Superior temporal gyrus (tissue), 1 donor: ENCODE data around the gene FBXL15.

ENCODE experiments used
- DNase-seq: peaks from one replicate; pipeline ENCODE4 v3.0.0-alpha.2; 2016; ENCODE audit errors: extremely low spot score

The FBXL15 gene

GRCh38 chr10:102455893-102456471 lies 35.3 kb downstream of the FBXL15 start:
- DNase-seq = no peak

DNA sequence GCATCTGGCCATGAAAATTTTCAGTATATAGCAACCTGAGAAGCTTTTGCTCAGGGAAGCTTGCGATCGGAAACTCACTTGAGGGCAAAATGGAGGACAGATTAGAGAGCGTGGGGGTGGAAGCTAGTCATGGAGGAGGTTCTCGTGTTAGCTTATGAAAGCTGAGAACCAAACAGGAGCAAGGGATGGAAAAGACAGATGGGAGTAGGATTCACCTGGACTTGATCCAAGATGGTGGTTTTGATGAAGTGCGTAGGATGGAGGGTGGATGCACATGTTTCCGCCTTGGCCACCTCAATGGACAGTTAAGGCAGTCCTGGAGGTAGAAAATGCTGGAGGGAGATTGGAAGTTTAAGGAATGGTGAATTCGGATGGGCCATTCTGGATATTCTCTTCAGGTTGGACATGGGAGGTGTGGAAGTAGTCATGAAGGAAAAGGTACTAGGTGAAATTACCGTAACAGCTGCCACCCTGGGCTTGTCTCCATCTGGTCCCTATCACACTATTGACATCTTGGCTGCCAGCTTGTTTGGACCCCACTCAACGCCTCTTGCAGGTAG lies 37.0 kb downstream of the FBXL15 start:
- peak; percentile 26 for DNase-seq

DNA sequence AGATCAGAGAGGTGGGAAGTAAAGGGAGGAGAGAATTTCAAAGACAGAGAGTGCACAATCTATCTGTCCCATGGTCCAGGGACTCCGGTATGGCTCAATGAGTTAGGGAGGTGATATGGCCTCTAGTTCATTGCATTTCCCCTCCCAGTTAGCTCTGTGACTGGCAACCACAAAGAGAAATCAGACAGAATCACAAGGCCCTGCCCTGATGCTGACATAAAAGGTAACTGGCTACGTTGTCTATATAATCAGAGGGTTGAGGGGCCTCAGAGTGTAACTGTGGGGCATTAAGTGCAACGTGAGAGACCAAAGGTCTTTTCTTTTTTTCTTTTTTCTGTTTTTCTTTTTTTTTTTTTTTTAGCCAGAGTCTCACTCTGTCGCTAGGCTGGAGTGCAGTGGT lies 38.0 kb downstream of the FBXL15 start:
- no peak for DNase-seq

- DNase-seq = no peak
These were observed 40.2 kb downstream of the FBXL15 start for GRCh38 chr10:102460836-102461186.

DNA sequence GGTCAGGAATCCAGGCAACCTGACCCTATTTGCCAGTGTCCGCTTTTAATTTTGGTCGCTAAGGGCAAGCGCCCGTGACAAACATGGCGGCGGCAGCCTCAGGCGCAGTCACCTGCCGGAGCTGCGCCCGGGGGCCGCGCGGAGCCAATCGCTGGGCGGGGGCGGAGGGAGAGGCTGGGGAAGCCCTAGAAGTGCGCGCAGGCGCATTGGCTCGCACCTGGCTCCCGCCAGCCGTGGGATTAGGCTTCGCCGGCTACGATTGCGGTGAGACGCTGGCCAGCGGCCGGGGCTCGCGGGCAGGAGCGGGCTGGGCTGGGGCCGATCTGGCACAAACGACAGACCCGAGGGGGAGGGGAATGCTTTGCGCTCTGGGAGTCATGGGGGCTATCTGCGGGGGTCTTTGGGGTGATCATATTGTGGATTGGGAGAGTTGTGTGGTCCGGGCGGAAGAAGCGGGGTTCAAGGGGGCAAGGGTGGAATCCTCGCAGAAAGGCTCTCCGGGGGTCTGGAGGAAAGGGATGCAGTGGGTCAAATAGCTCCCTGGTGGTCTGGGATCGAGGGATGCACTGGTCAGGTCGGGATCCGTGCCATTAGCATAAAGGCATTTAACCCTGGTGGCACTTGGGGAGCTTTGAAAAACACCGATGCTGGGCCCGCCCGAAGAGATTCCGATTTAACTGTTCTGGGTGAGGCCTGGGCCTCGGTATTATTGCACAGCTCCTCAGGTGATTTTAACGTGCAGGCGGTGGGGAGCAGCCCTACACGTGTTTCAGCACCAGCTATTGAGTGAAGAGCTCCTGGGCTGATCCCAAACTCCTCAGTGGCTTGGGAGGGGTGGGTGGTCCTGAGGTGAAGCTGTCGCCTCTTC lies 40.8 kb downstream of the FBXL15 start:
- peak; percentile 88 for DNase-seq

- DNase-seq = no peak
These were observed 41.9 kb downstream of the FBXL15 start for GRCh38 chr10:102462512-102463054.

DNA sequence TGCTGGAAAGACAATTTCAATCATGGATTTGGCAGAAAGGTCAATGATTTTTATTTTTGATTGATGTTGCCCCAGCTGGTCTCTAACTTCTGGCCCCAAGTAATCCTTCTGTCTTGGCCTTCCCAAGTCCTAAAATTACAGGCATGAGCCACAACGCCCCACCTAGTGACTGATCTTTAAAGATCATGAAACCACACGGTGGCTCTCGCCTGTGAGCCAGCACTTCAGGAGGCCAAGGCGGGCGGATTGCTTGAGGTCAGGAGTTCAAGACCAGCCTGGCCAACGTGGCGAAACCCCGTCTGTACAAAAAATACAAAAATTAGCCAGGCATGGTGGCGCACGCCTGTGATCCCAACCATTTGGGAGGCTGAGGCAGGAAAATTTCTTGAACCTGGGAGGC lies 43.3 kb downstream of the FBXL15 start:
- DNase-seq = no peak

DNA sequence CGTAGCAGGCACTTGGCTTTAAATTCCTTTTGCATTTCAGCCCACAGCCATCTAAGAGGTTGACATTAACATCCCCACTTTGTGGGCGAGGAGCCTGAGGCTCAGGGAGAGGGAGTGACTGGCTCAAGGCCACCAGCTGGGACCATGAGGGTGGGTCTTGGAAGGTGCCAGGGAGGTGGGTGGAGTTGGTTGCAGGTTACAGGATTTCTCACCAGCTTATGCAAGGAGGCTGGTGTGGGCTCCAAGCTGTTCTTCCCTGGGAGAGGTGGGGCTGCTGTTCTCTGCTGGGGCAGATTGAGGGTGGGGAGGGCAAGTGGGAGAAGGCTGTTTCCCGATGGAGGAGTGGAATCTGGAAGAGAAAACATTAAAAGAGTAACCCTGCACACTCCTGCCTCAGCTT lies 44.8 kb downstream of the FBXL15 start:
- DNase-seq = no peak

DNA sequence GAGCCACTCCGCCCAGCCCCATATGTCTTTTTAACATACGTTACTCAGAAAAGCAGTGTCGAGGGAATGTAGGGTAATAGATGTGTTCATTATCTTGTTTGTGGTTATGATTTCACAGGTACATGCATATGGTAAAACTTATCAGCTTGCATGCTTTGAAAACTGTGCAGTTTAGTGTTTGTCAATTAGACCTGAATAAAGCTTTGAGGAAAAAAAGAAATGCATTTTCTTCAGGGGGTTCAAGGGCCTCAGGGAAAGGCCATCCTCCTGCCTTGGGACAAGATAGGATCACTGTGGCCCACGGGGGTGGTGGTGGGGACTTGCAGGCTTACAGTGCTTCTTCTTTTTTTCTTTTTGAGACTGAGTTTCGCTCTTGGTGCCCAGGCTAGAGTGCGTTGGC lies 46.7 kb downstream of the FBXL15 start:
- DNase-seq = no peak

DNA sequence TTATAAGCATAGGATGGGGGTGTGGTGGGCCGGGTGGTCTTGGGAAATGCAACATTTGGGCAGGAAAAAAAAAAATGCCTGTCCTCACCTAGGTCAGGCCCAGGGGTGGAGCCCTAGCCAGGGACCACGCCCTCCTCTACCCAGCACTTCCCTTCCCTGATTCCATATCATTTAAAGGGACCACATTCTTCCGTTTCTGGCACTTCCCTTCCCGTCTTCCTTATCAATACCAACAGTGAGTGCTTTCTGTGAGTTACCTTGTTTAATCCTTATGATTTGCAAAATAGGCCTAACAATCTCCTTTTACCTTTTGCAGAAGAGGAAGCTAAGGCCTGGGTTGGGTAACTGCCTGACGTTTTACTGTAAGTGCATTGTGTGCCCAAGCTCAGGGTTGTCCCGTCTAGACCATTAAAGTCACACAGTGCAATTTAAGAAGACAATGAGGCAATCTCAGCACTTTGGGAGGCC lies 47.4 kb downstream of the FBXL15 start:
- no peak for DNase-seq

- no peak for DNase-seq
These were observed 48.0 kb downstream of the FBXL15 start for GRCh38 chr10:102468683-102469082.

DNA sequence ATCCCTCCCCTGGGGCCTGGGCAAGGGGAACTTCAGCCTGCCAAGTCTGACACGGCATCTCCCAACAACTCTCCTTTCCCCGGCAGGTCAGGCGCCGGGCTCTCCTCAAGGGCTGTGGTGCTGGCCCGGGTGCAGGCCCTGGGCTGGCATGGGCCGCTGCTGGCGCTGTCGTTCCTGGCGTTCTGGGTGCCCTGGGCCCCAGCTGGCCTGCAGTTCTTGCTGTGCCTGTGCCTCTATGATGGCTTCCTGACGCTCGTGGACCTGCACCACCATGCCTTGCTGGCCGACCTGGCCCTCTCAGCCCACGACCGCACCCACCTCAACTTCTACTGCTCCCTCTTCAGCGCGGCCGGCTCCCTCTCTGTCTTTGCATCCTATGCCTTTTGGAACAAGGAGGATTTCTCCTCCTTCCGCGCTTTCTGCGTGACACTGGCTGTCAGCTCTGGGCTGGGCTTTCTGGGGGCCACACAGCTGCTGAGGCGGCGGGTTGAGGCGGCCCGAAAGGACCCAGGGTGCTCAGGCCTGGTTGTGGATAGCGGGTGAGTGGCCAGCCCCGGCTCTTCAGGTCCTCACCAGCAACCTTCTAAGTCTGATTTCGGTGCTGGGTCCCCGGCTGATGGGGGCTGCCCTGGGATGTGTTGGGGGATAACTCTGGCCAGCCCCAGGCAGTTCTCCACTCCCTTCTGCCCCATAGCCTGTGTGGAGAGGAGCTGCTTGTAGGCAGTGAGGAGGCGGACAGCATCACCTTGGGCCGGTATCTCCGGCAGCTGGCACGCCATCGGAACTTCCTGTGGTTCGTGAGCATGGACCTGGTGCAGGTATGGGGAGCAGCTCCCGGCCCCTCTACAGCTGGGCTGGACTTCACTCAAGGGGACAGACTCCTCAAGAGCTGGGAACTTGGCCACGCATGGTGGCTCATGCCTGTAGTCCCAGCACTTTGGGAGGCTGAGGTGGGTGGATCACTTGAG lies 50.2 kb downstream of the FBXL15 start:
- no peak for DNase-seq
